ENCODE measurements around the gene SDCCAG8.

The SDCCAG8 gene

GRCh38 chr1:243254233-243254926 lies 1.5 kb upstream of the SDCCAG8 start:
- peak; percentile 49 to 66 (median 63) for DNase-seq (ENCODE audit: low read depth in 2 of 3, low spot score in 1 of 3)

GRCh38 chr1:243254927-243255790 lies 682 bp upstream of the SDCCAG8 start, which contains the start of gene CEP170:
Gene CEP170 (minus strand): TSS chr1:243255281. CDS start chr1:243225280, 30,001 bp downstream.
- DNase-seq (ENCODE audit: low read depth in 2 of 3, low spot score in 1 of 3) = peak; percentile 75 to 85 (median 84)

GRCh38 chr1:243256590-243256989 lies 749 bp downstream of the SDCCAG8 start:
- no peak for DNase-seq (ENCODE audit: low read depth in 2 of 3, low spot score in 1 of 3)

GRCh38 chr1:243257189-243257588 lies 1.3 kb downstream of the SDCCAG8 start:
- no peak for DNase-seq (ENCODE audit: low read depth in 2 of 3, low spot score in 1 of 3)

- no peak for DNase-seq (ENCODE audit: low read depth in 2 of 3, low spot score in 1 of 3)
Measured at GRCh38 chr1:243258731-243259130, 2.9 kb downstream of the SDCCAG8 start.

- DNase-seq (ENCODE audit: low read depth in 2 of 3, low spot score in 1 of 3) = no peak
Measured at GRCh38 chr1:243260221-243260880, 4.5 kb downstream of the SDCCAG8 start.

GRCh38 chr1:243261390-243261789 lies 5.5 kb downstream of the SDCCAG8 start:
- no peak for DNase-seq (ENCODE audit: low read depth in 2 of 3, low spot score in 1 of 3)

GRCh38 chr1:243264717-243265116 lies 8.9 kb downstream of the SDCCAG8 start:
- no peak for DNase-seq (ENCODE audit: low read depth in 2 of 3, low spot score in 1 of 3)

- DNase-seq (ENCODE audit: low read depth in 2 of 3, low spot score in 1 of 3) = no peak
Measured at GRCh38 chr1:243266231-243266630, 10.4 kb downstream of the SDCCAG8 start.

GRCh38 chr1:243267471-243267880 lies 11.6 kb downstream of the SDCCAG8 start:
- no peak for DNase-seq (ENCODE audit: low read depth in 2 of 3, low spot score in 1 of 3)

GRCh38 chr1:243267914-243268653 lies 12.2 kb downstream of the SDCCAG8 start:
- no peak for DNase-seq (ENCODE audit: low read depth in 2 of 3, low spot score in 1 of 3)

- DNase-seq (ENCODE audit: low read depth in 2 of 3, low spot score in 1 of 3) = no peak
Measured at GRCh38 chr1:243268751-243269460, 13.1 kb downstream of the SDCCAG8 start.

- no peak for DNase-seq (ENCODE audit: low read depth in 2 of 3, low spot score in 1 of 3)
Measured at GRCh38 chr1:243269461-243269801, 13.6 kb downstream of the SDCCAG8 start.

- no peak for DNase-seq (ENCODE audit: low read depth in 2 of 3, low spot score in 1 of 3)
Measured at GRCh38 chr1:243270097-243270864, 14.4 kb downstream of the SDCCAG8 start.

- no peak for DNase-seq (ENCODE audit: low read depth in 2 of 3, low spot score in 1 of 3)
Measured at GRCh38 chr1:243271996-243272395, 16.2 kb downstream of the SDCCAG8 start.

- DNase-seq (ENCODE audit: low read depth in 2 of 3, low spot score in 1 of 3) = no peak
Measured at GRCh38 chr1:243272401-243272800, 16.6 kb downstream of the SDCCAG8 start.

GRCh38 chr1:243273506-243273905 lies 17.7 kb downstream of the SDCCAG8 start:
- DNase-seq (ENCODE audit: low read depth in 2 of 3, low spot score in 1 of 3) = no peak

- DNase-seq (ENCODE audit: low read depth in 2 of 3, low spot score in 1 of 3) = no peak
Measured at GRCh38 chr1:243273945-243274344, 18.1 kb downstream of the SDCCAG8 start.

- DNase-seq (ENCODE audit: low read depth in 2 of 3, low spot score in 1 of 3) = no peak
Measured at GRCh38 chr1:243275316-243275715, 19.5 kb downstream of the SDCCAG8 start.
